Astrocyte (in vitro differentiated cells and primary cell): Measurements from ENCODE around the gene RGS2.

Source experiments
- CTCF ChIP-seq: IDR thresholded peaks from 2 replicates; pipeline ENCODE4 v1.5.1; 2011; ENCODE audit warnings: low read depth, mild to moderate bottlenecking, inconsistent platforms, low read length, moderate library complexity; ENCODE audit not compliant: insufficient read depth
- EZH2 ChIP-seq: IDR thresholded peaks from 2 replicates; pipeline ENCODE4 v1.6.1; 2012; ENCODE audit warnings: mild to moderate bottlenecking, low read length, inconsistent platforms; ENCODE audit not compliant: insufficient read depth

GRCh38 chr1:192832492-192832891 lies 23.7 kb downstream of the RGS2 start:
- no peak for TF ChIP-seq EZH2
- no peak for TF ChIP-seq CTCF
